ENCODE data around the gene ISLR. TPM values are rescaled to one million over a fixed set of nuclear protein-coding genes. Genes with fewer than 3 reads are reported as not detected.

Gene ISLR
- total and polyA plus RNA-seq, 4 donors: 2.4 to 4.2 (median 3.5) TPM

- no peak overlapping the region for H3K9ac ChIP-seq (ENCODE audit: low read depth in 1 of 2, low read length in 2 of 2)
Observed at GRCh38 chr15:74155766-74156417, 17.6 kb upstream of the ISLR start.

GRCh38 chr15:74156678-74157411 lies 16.7 kb upstream of the ISLR start:
- no peak overlapping the region for H3K9ac ChIP-seq (ENCODE audit: low read depth in 1 of 2, low read length in 2 of 2)
- H3K9me3 ChIP-seq (ENCODE audit: control insufficient read depth in 4 of 4, low read length in 3 of 4): no peaks in the 10 kb centered on the region
- WGBS: 28% methylated on average over 7 of the region's 7 CpGs

More at GRCh38 chr15:74155766-74156417, 17.6 kb upstream of the ISLR start:
- Histone ChIP-seq H3K27me3 (ENCODE audit: control insufficient read depth in 4 of 4, insufficient read depth in 4 of 4, low read length in 3 of 4) (peaks cover 0 to 3% (median 0%) of the 10 kb centered on the region in 4 donors), H3K9me3 (ENCODE audit: control insufficient read depth in 4 of 4, low read length in 3 of 4) (no peaks in the 10 kb centered on the region), H3K4me3 (ENCODE audit: low read depth in 1 of 3, low read length in 3 of 3) (no peak overlapping the region), H3K36me3 (ENCODE audit: control insufficient read depth in 4 of 4, insufficient read depth in 3 of 4, low read depth in 1 of 4, low read length in 3 of 4) (no peaks in the 10 kb centered on the region), H3K4me1 (ENCODE audit: control insufficient read depth in 4 of 4, insufficient read depth in 4 of 4, low read length in 3 of 4) (no peaks in the 10 kb centered on the region), H3K27ac (ENCODE audit: low read depth in 1 of 2, low read length in 2 of 2) (no peak overlapping the region)
- TF ChIP-seq MAX (IDR thresholded peaks at IDR 0.05): no peak
- TF ChIP-seq SP1 (IDR thresholded peaks at IDR 0.05): no peak
- no peak for TF ChIP-seq FOXA2 (IDR thresholded peaks at IDR 0.05)
- DNase-seq (ENCODE audit: low spot score): no peak
- WGBS: 62% methylated on average over 14 of the region's 14 CpGs

GRCh38 chr15:74157868-74158827 lies 15.4 kb upstream of the ISLR start:
- Histone ChIP-seq H3K27me3 (ENCODE audit: control insufficient read depth in 4 of 4, insufficient read depth in 4 of 4, low read length in 3 of 4) (peaks cover 0 to 3% (median 0%) of the 10 kb centered on the region in 4 donors), H3K27ac (ENCODE audit: low read depth in 1 of 2, low read length in 2 of 2) (no peak overlapping the region), H3K9me3 (ENCODE audit: control insufficient read depth in 4 of 4, low read length in 3 of 4) (no peaks in the 10 kb centered on the region), H3K4me3 (ENCODE audit: low read depth in 1 of 3, low read length in 3 of 3) (no peak overlapping the region), H3K9ac (ENCODE audit: low read depth in 1 of 2, low read length in 2 of 2) (no peak overlapping the region), H3K4me1 (ENCODE audit: control insufficient read depth in 4 of 4, insufficient read depth in 4 of 4, low read length in 3 of 4) (no peaks in the 10 kb centered on the region), H3K36me3 (ENCODE audit: control insufficient read depth in 4 of 4, insufficient read depth in 3 of 4, low read depth in 1 of 4, low read length in 3 of 4) (no peaks in the 10 kb centered on the region)
- WGBS: 89% methylated on average over 9 of the region's 9 CpGs
- TF ChIP-seq JUND (IDR thresholded peaks at IDR 0.05): no peak
- no peak for TF ChIP-seq NR2F2 (IDR thresholded peaks at IDR 0.05)
- TF ChIP-seq RXRA (IDR thresholded peaks at IDR 0.05): no peak
- DNase-seq (ENCODE audit: low spot score): no peak

More at GRCh38 chr15:74156678-74157411, 16.7 kb upstream of the ISLR start:
- no peaks in the 10 kb centered on the region for H3K4me1 ChIP-seq (ENCODE audit: control insufficient read depth in 4 of 4, insufficient read depth in 4 of 4, low read length in 3 of 4)
- no peak for DNase-seq (ENCODE audit: low spot score)
- no peak overlapping the region for H3K4me3 ChIP-seq (ENCODE audit: low read depth in 1 of 3, low read length in 3 of 3)
- no peak overlapping the region for H3K27ac ChIP-seq (ENCODE audit: low read depth in 1 of 2, low read length in 2 of 2)
- no peak for TF ChIP-seq CTCF (IDR thresholded peaks at IDR 0.05; ENCODE audit: low read depth, low read length, missing input control)
- no peak for TF ChIP-seq NR2F2 (IDR thresholded peaks at IDR 0.05)
- TF ChIP-seq GABPA (IDR thresholded peaks at IDR 0.05 in 1 of 2, conservative IDR thresholded peaks at IDR 0.05 in 1 of 2): no peak
- no peak for TF ChIP-seq ATF3 (IDR thresholded peaks at IDR 0.05)
- no peaks in the 10 kb centered on the region for H3K36me3 ChIP-seq (ENCODE audit: control insufficient read depth in 4 of 4, insufficient read depth in 3 of 4, low read depth in 1 of 4, low read length in 3 of 4)
- H3K27me3 ChIP-seq (ENCODE audit: control insufficient read depth in 4 of 4, insufficient read depth in 4 of 4, low read length in 3 of 4): peaks cover 0 to 3% (median 0%) of the 10 kb centered on the region in 4 donors
